OCI-LY1 (cell line): ENCODE measurements around the gene HSF5.

Experiments used
- EZH2 ChIP-seq: fragments of 200-600 bp; sonication (generic), shearing (Covaris generic); IDR thresholded peaks from 2 replicates; pipeline ENCODE4 v1.8.0; 2017; ENCODE audit warnings: borderline replicate concordance, mixed run types, mild to moderate bottlenecking, antibody characterized with exemption, low read length, moderate library complexity, mixed read lengths
- TF ChIP-seq, protein P1 (sequence below): fragments of 200-600 bp; sonication (generic), shearing (Covaris generic); IDR thresholded peaks from 2 replicates; pipeline ENCODE4 v1.5.1; 2017; ENCODE audit warnings: mild to moderate bottlenecking, antibody characterized with exemption, low read length, moderate library complexity, mixed read lengths

DNA sequence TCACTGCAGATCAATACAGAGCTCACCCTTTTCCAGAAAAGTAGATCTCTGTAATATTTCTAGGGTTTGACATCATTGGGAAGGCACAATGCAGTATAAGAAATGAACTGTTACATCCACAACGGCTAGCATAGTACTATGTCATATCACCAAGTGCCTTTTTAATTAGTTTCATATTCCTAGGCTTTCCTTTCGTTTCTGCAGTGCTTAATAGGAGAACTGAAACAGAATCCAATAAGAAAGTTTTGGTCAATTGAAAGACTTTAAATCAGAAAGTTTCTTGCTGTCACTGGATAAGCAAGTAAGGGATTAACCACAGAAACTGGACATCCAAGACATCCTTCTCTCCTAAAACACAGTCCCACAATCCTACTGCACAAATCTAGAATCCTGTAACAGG, 67.4 kb downstream of the HSF5 start:
- TF ChIP-seq EZH2 = no peak
- TF ChIP-seq, protein P1, sequence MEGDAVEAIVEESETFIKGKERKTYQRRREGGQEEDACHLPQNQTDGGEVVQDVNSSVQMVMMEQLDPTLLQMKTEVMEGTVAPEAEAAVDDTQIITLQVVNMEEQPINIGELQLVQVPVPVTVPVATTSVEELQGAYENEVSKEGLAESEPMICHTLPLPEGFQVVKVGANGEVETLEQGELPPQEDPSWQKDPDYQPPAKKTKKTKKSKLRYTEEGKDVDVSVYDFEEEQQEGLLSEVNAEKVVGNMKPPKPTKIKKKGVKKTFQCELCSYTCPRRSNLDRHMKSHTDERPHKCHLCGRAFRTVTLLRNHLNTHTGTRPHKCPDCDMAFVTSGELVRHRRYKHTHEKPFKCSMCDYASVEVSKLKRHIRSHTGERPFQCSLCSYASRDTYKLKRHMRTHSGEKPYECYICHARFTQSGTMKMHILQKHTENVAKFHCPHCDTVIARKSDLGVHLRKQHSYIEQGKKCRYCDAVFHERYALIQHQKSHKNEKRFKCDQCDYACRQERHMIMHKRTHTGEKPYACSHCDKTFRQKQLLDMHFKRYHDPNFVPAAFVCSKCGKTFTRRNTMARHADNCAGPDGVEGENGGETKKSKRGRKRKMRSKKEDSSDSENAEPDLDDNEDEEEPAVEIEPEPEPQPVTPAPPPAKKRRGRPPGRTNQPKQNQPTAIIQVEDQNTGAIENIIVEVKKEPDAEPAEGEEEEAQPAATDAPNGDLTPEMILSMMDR = no peak
